ENCODE data around the gene TNNC1.

TNNC1 gene

DNA sequence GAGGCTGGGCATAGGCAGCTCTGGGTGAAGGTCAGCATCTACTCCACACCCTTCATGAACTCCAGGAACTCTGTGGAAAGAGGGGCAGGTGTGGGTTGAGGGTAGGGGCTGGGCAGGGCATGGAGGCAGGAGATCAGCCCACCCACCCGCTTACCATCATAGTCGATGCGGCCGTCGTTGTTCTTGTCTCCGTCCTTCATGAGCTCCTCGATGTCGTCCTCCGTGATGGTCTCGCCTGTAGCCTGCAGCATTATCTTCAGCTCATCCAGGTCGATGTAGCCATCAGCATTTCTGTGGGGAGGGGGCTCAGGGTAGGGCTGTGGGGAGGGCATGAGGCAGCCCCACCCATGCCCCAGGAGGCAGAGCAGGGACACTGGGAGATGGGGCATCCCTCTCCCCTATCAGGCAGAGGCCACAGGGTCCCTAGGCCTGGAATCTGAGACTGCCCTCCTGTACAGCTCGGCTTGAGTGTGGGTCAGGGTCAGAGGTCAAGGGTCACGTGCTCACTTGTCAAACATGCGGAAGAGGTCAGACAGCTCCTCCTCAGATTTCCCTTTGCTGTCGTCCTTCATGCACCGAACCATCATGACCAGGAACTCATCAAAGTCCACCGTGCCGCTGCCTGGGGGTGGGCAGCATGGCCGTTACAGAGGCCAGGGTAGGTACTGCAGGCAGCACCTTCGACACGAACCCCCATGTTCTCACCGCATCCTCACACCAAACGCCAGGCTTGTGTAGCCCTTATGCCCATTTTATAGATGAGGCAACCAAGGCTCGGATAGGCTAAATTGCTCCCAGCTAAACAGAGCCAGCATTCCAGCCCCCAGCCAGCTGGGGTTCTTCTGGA, 2.4 kb downstream of the TNNC1 start:
- no peak overlapping the region for H3K4me3 ChIP-seq (ENCODE audit: control insufficient read depth, low read depth, low read length)
- TF ChIP-seq, protein P1, sequence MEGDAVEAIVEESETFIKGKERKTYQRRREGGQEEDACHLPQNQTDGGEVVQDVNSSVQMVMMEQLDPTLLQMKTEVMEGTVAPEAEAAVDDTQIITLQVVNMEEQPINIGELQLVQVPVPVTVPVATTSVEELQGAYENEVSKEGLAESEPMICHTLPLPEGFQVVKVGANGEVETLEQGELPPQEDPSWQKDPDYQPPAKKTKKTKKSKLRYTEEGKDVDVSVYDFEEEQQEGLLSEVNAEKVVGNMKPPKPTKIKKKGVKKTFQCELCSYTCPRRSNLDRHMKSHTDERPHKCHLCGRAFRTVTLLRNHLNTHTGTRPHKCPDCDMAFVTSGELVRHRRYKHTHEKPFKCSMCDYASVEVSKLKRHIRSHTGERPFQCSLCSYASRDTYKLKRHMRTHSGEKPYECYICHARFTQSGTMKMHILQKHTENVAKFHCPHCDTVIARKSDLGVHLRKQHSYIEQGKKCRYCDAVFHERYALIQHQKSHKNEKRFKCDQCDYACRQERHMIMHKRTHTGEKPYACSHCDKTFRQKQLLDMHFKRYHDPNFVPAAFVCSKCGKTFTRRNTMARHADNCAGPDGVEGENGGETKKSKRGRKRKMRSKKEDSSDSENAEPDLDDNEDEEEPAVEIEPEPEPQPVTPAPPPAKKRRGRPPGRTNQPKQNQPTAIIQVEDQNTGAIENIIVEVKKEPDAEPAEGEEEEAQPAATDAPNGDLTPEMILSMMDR (conservative IDR thresholded peaks at IDR 0.05; ENCODE audit: control insufficient read depth, insufficient read depth, low read depth, low read length) = no peak
- DNase-seq (ENCODE audit: low read depth) = no peak

DNA sequence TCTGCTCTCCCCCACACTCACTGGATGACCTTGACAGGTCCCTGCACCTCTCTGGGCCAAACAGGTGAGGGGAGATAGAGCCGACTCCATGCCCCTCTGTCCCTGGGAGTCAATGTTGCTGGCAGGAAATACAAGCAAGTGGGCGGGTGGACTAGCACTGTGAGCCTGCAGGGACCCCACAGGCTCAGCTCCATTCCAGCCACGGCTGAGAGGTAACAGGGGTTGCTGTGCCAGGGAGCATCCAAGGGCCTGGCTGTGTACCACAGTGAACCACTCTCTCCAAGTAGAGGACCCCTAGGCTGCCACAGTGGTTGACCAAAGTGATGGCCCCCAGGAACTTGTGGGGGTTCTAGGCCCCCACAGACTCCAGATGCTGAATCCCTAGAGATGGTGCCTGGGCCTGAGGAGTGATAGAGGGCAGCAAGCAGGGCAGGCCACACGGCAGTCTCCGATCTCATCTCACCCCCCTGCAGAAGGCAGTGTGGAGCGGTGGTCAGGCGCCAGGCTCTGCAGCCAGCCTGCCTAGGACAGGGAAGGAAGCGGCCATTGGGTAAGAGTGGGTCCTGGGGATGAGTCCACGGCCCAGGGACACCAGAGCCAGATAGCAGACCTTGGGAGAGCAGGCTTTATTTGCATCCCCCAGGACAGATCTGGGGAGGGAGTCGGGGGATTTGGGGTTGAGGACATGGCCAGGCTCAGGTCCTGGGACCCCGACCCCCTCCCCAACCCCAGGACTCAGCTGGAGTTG, 3.2 kb downstream of the TNNC1 start:
- no peak overlapping the region for H3K4me3 ChIP-seq (ENCODE audit: control insufficient read depth, low read depth, low read length)
- TF ChIP-seq, protein P1 (conservative IDR thresholded peaks at IDR 0.05; ENCODE audit: control insufficient read depth, insufficient read depth, low read depth, low read length) = no peak
- DNase-seq (ENCODE audit: low read depth) = no peak

DNA sequence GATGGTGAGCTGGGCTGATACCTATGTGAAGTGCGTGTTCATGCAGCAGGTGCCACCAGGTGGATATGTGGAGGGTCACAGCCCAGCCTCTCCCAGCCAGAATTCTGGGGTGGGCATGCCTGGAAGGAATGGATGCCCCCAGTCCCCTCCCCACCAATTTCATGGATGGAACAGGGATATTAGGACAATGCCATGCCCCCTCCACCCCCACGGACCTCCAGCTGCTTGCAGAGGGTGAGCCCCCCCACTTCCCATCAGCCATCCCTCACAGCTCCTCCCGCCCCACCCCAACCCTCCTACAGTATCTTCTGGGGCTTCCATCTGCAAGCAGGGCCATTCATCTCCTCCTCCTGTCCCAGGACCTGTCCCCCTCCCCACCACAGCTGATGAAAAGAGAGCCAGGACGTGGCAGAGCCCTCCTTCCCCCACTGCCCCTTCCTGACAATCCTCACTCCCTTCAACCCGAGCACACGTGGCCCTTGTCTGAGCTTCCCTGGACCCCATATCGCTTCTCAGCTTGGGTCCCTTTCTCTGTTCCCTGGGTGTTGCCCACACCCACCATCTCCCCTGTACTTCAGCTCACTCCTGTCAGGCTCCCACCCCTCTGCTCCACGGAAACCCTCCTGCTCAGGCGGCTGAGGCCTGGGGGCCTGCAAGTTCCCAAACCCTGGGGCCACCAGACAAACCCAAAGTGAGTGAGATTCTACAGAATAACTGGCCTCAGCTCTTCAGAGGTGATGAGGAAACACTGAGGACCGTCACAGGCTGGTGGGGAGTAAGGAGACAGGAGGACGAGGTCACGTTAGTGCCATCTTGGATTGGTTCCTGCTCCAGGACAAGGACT, 6.1 kb downstream of the TNNC1 start:
- TF ChIP-seq, protein P1 (conservative IDR thresholded peaks at IDR 0.05; ENCODE audit: control insufficient read depth, insufficient read depth, low read depth, low read length) = no peak

DNA sequence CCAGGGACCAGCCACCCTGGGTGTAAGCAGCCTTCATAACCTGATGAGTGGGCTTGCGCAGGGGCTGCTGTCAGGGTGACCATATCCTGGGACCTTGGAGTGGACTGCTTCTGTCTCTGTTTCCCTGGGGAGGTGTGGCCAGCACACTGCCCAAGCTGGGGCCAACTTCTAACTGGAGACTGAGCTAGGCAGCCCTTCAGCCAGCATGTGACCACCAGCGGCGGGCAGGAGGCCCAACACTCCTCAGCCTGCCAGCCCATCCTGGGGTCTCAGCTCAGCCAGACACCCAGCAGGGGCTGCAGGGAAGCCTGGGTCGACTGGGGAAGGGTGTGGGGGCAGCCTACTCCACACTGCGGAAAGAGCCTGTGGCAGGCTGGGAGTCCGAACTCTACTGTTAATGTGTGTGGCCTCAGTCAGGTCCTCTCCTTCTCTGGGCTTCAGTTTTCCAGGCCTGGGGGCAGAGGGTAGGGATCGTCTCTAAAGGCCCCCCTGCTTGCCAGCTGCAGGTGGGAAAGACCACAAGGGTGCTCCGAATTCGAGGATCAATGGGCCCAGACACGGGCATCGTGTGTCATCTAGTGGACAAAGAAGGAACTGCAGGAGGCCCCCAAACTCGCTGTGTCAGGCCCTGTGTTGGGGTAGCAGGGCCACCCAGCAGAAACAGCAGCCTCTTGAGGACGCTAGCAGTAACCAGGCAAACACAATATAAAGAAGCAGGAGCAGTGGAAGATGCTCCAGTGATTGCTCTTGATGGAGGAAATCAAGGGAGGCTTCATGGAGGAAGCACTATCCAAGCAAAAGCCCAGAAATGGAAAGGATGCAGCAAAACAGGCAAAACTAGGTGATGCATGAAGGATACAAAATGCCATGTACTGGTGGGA, 7.0 kb downstream of the TNNC1 start:
- peak; percentile 53 for DNase-seq (ENCODE audit: low read depth)
- no peak overlapping the region for H3K4me3 ChIP-seq (ENCODE audit: control insufficient read depth, low read depth, low read length)
- TF ChIP-seq, protein P1 (conservative IDR thresholded peaks at IDR 0.05; ENCODE audit: control insufficient read depth, insufficient read depth, low read depth, low read length) = peak; percentile 99

More for the DNA sequence above, 6.1 kb downstream of the TNNC1 start:
- H3K4me3 ChIP-seq (ENCODE audit: control insufficient read depth, low read depth, low read length) = no peak overlapping the region
- no peak for DNase-seq (ENCODE audit: low read depth)

DNA sequence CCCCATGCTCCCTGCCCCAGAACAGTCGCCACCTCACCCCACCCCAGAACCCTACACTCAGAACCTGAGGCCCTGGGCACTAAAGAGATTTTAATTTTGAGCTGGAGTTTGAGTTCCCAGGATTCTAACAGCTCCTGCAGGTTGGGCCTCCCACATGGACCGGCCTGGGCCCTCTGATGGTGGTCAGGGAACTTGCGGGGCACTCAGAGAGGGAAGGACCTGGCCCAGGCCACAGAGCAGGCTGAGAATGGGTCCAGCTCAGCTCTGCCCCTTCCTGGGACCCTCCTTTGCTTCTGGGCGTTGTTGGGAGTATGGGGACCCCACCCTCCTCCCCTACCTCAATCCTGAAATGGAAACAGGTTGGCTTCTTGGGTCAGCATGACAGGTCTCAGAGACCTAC, 7.8 kb downstream of the TNNC1 start:
- H3K4me3 ChIP-seq (ENCODE audit: control insufficient read depth, low read depth, low read length) = no peak overlapping the region
- no peak for DNase-seq (ENCODE audit: low read depth)
- TF ChIP-seq, protein P1 (conservative IDR thresholded peaks at IDR 0.05; ENCODE audit: control insufficient read depth, insufficient read depth, low read depth, low read length) = no peak
